Epithelial cell of proximal tubule (primary cell): ENCODE results near the gene CNTLN. TPM values are rescaled to one million over a fixed set of nuclear protein-coding genes. Genes with fewer than 3 reads are reported as not detected.

Experiments used
- DNase-seq: peaks from one replicate; pipeline ENCODE4 v3.0.0-alpha.2; 2011; ENCODE audit warnings: low read depth
- H3K4me3 ChIP-seq: 2 replicates; pipeline ENCODE4 v1.5.1; 2011; ENCODE audit warnings: low read depth, mild to moderate bottlenecking, low read length
- total RNA-seq: library from RNA; depleted of rRNA; stranded (reverse); fragments of >200 nt; gene quantifications from 2 replicates; pipeline ENCODE4 v1.2.3, GENCODE V29; 2015
- TF ChIP-seq, protein P1 (sequence below): conservative IDR thresholded peaks from 2 replicates; pipeline ENCODE4 v1.5.1; 2012; ENCODE audit warnings: low read depth, mild to moderate bottlenecking, low read length

The CNTLN gene
- total RNA-seq, 1 donor from 2014 or later, result 5.6 TPM

DNA sequence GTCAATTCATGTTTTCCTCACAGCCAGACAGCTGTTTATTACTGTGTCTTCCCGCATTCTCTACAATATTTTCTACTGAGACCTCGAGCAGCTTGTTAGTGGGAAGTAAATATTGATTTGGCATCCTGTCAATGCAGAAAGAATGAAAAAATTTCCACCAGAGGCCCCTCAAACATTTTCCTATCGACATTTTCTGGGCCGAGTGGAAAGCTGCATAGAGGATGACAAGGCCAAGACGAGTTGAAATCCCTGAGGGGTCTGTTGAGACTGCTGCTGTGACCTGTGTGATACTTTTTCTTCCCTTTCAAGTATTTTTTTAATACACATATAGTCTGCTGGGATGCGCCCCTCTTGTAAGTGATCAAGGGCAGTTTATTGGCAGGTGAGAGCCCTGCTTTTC, 352.6 kb downstream of the CNTLN start:
- DNase-seq, result no peak
- TF ChIP-seq, protein P1, sequence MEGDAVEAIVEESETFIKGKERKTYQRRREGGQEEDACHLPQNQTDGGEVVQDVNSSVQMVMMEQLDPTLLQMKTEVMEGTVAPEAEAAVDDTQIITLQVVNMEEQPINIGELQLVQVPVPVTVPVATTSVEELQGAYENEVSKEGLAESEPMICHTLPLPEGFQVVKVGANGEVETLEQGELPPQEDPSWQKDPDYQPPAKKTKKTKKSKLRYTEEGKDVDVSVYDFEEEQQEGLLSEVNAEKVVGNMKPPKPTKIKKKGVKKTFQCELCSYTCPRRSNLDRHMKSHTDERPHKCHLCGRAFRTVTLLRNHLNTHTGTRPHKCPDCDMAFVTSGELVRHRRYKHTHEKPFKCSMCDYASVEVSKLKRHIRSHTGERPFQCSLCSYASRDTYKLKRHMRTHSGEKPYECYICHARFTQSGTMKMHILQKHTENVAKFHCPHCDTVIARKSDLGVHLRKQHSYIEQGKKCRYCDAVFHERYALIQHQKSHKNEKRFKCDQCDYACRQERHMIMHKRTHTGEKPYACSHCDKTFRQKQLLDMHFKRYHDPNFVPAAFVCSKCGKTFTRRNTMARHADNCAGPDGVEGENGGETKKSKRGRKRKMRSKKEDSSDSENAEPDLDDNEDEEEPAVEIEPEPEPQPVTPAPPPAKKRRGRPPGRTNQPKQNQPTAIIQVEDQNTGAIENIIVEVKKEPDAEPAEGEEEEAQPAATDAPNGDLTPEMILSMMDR, result no peak
- H3K4me3 ChIP-seq, result no peak overlapping the region

DNA sequence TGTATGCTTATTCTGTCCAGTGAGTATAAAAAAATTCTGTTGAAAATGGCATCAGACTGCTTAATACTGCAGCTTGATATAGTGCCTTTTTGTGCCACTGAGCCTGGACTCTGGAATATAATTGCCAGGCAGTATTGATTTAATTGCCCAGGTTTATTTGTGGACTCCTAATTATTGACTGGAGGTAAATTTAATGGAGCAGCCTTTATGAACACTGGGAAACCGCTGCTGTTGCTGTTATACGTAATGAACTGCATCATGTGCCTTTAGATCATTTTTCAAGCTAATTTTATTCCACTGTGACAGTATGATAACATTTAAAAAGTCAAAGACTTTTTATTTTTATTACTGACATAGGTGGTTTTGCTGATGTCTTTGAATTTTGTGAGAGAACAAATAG, 353.8 kb downstream of the CNTLN start:
- H3K4me3 ChIP-seq, result no peak overlapping the region
- DNase-seq, result no peak
- TF ChIP-seq, protein P1, result no peak

DNA sequence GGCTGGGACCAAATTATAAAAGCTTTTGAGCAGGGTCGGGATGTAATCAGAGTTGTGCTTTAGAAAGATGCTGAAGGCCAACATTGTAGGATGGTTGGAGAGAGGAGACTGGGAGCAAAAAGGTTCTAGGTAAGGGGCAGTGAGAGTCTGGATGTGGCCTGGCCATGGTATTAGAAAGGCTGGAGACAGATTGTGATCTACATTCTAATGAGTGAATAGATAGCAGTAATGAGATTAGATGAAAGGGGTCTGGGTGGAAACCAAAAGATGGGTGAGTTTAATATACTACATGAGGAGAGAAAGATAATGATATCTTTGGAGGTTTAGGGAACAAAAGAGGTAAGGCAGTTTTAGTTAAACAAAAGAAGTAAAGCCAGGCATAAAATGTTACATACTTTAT, 355.3 kb downstream of the CNTLN start:
- TF ChIP-seq, protein P1, result no peak
- no peak for DNase-seq
- no peak overlapping the region for H3K4me3 ChIP-seq

DNA sequence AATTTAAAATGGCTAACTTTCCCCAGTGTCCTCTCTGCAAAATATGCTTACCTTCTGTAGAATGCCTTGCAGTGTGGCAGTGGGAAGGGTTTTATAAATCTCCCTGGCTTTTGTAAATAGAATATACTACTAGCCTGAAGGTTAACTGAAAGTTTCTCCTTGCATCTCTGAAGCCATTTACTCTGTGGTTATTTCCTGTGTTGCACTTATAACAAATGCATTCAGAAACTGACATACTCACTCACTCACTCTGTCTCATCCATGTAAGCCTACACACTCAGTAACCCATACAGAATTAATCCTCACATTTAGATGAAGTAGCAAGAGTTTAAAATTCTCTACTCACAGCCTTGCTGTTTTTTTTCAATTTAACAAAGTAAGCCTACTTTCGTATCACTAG, 356.9 kb downstream of the CNTLN start:
- no peak for DNase-seq
- H3K4me3 ChIP-seq, result no peak overlapping the region
- TF ChIP-seq, protein P1, result no peak

DNA sequence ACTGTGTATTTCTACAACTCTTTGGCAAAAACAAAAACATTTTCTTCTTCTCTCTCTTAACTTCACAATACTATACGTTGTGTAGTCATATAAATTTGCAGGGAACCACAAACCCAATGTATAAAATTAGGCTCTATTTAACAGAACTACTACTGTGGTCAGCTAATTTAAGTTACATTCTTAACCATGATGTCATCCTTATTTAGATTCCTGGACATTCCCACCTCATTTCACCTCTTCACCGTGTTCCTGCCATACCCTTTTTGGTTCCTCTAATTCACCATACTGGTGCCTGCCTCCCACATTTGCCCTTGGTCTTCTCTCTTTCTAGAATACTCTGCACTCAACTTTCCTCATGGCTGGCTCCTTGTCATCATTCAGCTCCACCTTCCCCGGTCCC, 368.4 kb downstream of the CNTLN start:
- H3K4me3 ChIP-seq, result no peak overlapping the region
- no peak for DNase-seq
- TF ChIP-seq, protein P1, result no peak

DNA sequence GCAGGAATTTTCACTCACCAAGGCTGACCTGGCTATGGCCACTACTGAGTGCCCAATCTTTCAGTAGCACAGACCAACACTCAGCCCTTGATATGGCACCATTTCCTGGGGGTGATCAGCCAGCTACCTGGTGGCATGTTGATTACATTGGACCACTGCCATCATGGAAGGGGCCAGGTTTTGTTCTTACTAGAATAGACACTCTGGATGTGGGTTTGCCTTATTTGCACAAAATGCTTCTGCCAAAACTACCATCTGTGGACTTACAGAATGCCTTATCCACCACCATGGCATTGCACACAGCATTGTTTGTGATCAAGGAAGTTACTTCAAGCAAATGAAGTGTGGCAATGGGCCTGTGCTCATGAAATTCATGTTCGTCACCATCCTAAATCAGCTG, 374.3 kb downstream of the CNTLN start:
- DNase-seq, result no peak
- TF ChIP-seq, protein P1, result no peak
- no peak overlapping the region for H3K4me3 ChIP-seq

DNA sequence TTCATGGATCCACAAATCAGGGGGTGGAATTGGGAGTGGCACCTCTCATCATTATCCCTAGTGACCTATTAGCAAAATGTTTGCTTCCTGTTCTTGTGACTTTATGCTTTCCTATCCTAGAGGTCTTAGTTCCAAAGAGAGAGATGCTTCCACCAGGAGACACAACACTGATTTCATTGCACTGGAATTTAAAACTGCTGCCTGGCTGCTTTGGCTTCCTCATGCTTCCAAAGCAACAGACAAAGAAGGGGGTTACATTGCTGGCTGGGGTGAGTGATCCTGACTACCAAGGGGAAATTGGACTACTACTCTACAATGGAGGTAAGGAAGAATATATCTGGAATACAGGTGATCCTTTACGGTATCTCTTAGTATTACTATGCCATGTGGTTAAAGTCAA, 374.9 kb downstream of the CNTLN start:
- peak; percentile 26 for DNase-seq
- no peak overlapping the region for H3K4me3 ChIP-seq
- TF ChIP-seq, protein P1, result no peak
